IPS-15b (cell line): ENCODE results near the gene NXN.
"Not testable (repeated sequence)": the region's sequence is repeated elsewhere in the genome, so short reads cannot be mapped to it uniquely, and the experiment has no call there.

ENCODE experiments used
- H3K27me3 ChIP-seq: one replicate; pipeline ENCODE4 v1.6.1; 2013; ENCODE audit warnings: low read length; ENCODE audit not compliant: control insufficient read depth, insufficient read depth
- H3K36me3 ChIP-seq: one replicate; pipeline ENCODE4 v1.6.1; 2013; ENCODE audit warnings: low read length; ENCODE audit not compliant: control insufficient read depth, insufficient read depth
- H3K4me1 ChIP-seq: one replicate; pipeline ENCODE4 v1.6.1; 2013; ENCODE audit warnings: mild to moderate bottlenecking, low read length; ENCODE audit not compliant: control insufficient read depth, insufficient read depth
- H3K4me3 ChIP-seq: one replicate; pipeline ENCODE4 v1.5.1; 2013; ENCODE audit warnings: low read depth, low read length
- H3K9ac ChIP-seq: one replicate; pipeline ENCODE4 v1.6.1; 2013; ENCODE audit warnings: low read depth, mild to moderate bottlenecking, low read length
- H3K9me3 ChIP-seq: one replicate; pipeline ENCODE4 v1.6.1; 2013; ENCODE audit warnings: mild to moderate bottlenecking, low read length; ENCODE audit not compliant: control insufficient read depth, insufficient read depth

The NXN gene

GRCh38 chr17:823501-823902 is 156.1 kb downstream of the NXN start:
- Histone ChIP-seq H3K4me1 (no peaks in the 10 kb centered on the region), H3K27me3 (no peaks in the 10 kb centered on the region), H3K36me3 (peaks cover 32% of the 10 kb centered on the region), H3K9ac (no peak overlapping the region), H3K4me3 (no peak overlapping the region), H3K9me3 (no peaks in the 10 kb centered on the region)

GRCh38 chr17:819251-819650 is 160.3 kb downstream of the NXN start:
- no peak overlapping the region for H3K4me3 ChIP-seq
- H3K4me1 ChIP-seq, result no peaks in the 10 kb centered on the region
- H3K9me3 ChIP-seq, result no peaks in the 10 kb centered on the region
- no peaks in the 10 kb centered on the region for H3K27me3 ChIP-seq
- H3K36me3 ChIP-seq, result peaks cover 41% of the 10 kb centered on the region
- no peak overlapping the region for H3K9ac ChIP-seq

- Histone ChIP-seq H3K9ac (no peak overlapping the region), H3K36me3 (peaks cover 51% of the 10 kb centered on the region), H3K27me3 (no peaks in the 10 kb centered on the region), H3K4me1 (no peaks in the 10 kb centered on the region), H3K4me3 (no peak overlapping the region), H3K9me3 (no peaks in the 10 kb centered on the region)
Measured at GRCh38 chr17:814371-814770, 165.2 kb downstream of the NXN start.

GRCh38 chr17:812638-813204 is 166.9 kb downstream of the NXN start:
- no peaks in the 10 kb centered on the region for H3K4me1 ChIP-seq
- H3K27me3 ChIP-seq, result no peaks in the 10 kb centered on the region
- no peaks in the 10 kb centered on the region for H3K9me3 ChIP-seq
- H3K4me3 ChIP-seq, result no peak overlapping the region
- H3K9ac ChIP-seq, result no peak overlapping the region
- peaks cover 45% of the 10 kb centered on the region for H3K36me3 ChIP-seq

GRCh38 chr17:811051-811784 is 168.4 kb downstream of the NXN start:
- Histone ChIP-seq H3K9me3 (no peaks in the 10 kb centered on the region), H3K27me3 (no peaks in the 10 kb centered on the region), H3K36me3 (peaks cover 43% of the 10 kb centered on the region), H3K4me3 (no peak overlapping the region), H3K4me1 (no peaks in the 10 kb centered on the region), H3K9ac (no peak overlapping the region)

GRCh38 chr17:807523-808294 is 171.9 kb downstream of the NXN start:
- Histone ChIP-seq H3K9me3 (no peaks in the 10 kb centered on the region), H3K4me3 (no peak overlapping the region), H3K4me1 (no peaks in the 10 kb centered on the region), H3K27me3 (no peaks in the 10 kb centered on the region), H3K9ac (no peak overlapping the region), H3K36me3 (peaks cover 35% of the 10 kb centered on the region)

GRCh38 chr17:806781-807522 is 172.6 kb downstream of the NXN start:
- no peak overlapping the region for H3K9ac ChIP-seq
- H3K4me3 ChIP-seq, result no peak overlapping the region

GRCh38 chr17:806346-806745 is 173.2 kb downstream of the NXN start:
- H3K4me1 ChIP-seq, result no peaks in the 10 kb centered on the region
- no peaks in the 10 kb centered on the region for H3K9me3 ChIP-seq
- peaks cover 28% of the 10 kb centered on the region for H3K36me3 ChIP-seq
- H3K9ac ChIP-seq, result no peak overlapping the region
- H3K27me3 ChIP-seq, result no peaks in the 10 kb centered on the region
- H3K4me3 ChIP-seq, result no peak overlapping the region

More at GRCh38 chr17:806781-807522, 172.6 kb downstream of the NXN start:
- Histone ChIP-seq H3K27me3 (no peaks in the 10 kb centered on the region), H3K4me1 (no peaks in the 10 kb centered on the region), H3K9me3 (no peaks in the 10 kb centered on the region), H3K36me3 (peaks cover 28% of the 10 kb centered on the region)

- not testable (repeated sequence) for H3K4me3 ChIP-seq, H3K27me3 ChIP-seq, H3K9ac ChIP-seq, H3K9me3 ChIP-seq, H3K4me1 ChIP-seq
- peaks cover 28% of the 10 kb centered on the region for H3K36me3 ChIP-seq
Measured at GRCh38 chr17:805886-806285, 173.7 kb downstream of the NXN start.

GRCh38 chr17:804541-805435 is 174.8 kb downstream of the NXN start:
- no peaks in the 10 kb centered on the region for H3K4me1 ChIP-seq
- no peaks in the 10 kb centered on the region for H3K27me3 ChIP-seq
- no peaks in the 10 kb centered on the region for H3K9me3 ChIP-seq
- H3K4me3 ChIP-seq, result no peak overlapping the region
- no peak overlapping the region for H3K9ac ChIP-seq
- peaks cover 24% of the 10 kb centered on the region for H3K36me3 ChIP-seq
